Right atrium auricular region (tissue), 2 donors: ENCODE measurements around the gene ACSBG1. TPM values are rescaled to one million over a fixed set of nuclear protein-coding genes. Genes with fewer than 3 reads are reported as not detected.

Experiments used
- DNase-seq: peaks from one replicate; pipeline ENCODE4 v3.0.0-alpha.2; 2019; ENCODE audit warnings: low spot score
- H3K27ac ChIP-seq, 2 donors: fragments of 200-600 bp; sonication (generic); 1 replicate in 1 of 2; 2 replicates in 1 of 2; pipeline ENCODE4 v1.5.1; 2016 to 2019
- H3K27me3 ChIP-seq, 2 donors: fragments of 200-600 bp; sonication (generic); one replicate each; pipeline versions ENCODE4 v1.5.1 to v1.6.0; 2017 to 2019
- H3K36me3 ChIP-seq: fragments of 200-600 bp; sonication (generic); one replicate; pipeline ENCODE4 v1.5.1; 2016
- H3K4me1 ChIP-seq, 2 donors: fragments of 200-600 bp; sonication (generic); one replicate each; pipeline versions ENCODE4 v1.5.1 to v1.6.0; 2017 to 2019
- H3K4me3 ChIP-seq, 2 donors: fragments of 200-600 bp; sonication (generic); 1 replicate in 1 of 2; 2 replicates in 1 of 2; pipeline ENCODE4 v1.5.1; 2017 to 2019; ENCODE audit warnings: mild to moderate bottlenecking in 1 of 2, moderate library complexity in 1 of 2
- H3K9me3 ChIP-seq, 2 donors: fragments of 200-600 bp; sonication (generic); one replicate each; pipeline ENCODE4 v1.5.1; 2019
- CTCF ChIP-seq, 2 donors: fragments of 200-600 bp; sonication (generic); IDR thresholded peaks; one replicate each; pipeline ENCODE4 v1.5.1; 2019; ENCODE audit warnings: antibody characterized with exemption in 2 of 2
- total RNA-seq, 2 donors: library from RNA; depleted of rRNA; stranded (reverse); fragments of >200 nt; gene quantifications; one replicate each; pipeline ENCODE4 v1.1.0, GENCODE V29; 2016

Gene ACSBG1
- total RNA-seq, 2 donors from 2014 or later: not detected

GRCh38 chr15:78232951-78233350 is 1.4 kb downstream of the ACSBG1 start:
- H3K27me3 ChIP-seq: no peaks in the 10 kb centered on the region
- no peak for TF ChIP-seq CTCF (IDR thresholded peaks at IDR 0.05)
- no peaks in the 10 kb centered on the region for H3K9me3 ChIP-seq
- no peak overlapping the region for H3K27ac ChIP-seq
- no peak for DNase-seq
- no peaks in the 10 kb centered on the region for H3K4me1 ChIP-seq
- H3K36me3 ChIP-seq: no peaks in the 10 kb centered on the region
- no peak overlapping the region for H3K4me3 ChIP-seq

- TF ChIP-seq CTCF (IDR thresholded peaks at IDR 0.05): no peak
- no peak overlapping the region for H3K27ac ChIP-seq
- DNase-seq: no peak
- no peaks in the 10 kb centered on the region for H3K36me3 ChIP-seq
- H3K4me3 ChIP-seq: no peak overlapping the region
- H3K9me3 ChIP-seq: peaks cover 0 to 13% of the 10 kb centered on the region in 2 donors
- H3K27me3 ChIP-seq: no peaks in the 10 kb centered on the region
- H3K4me1 ChIP-seq: no peaks in the 10 kb centered on the region
Observed at GRCh38 chr15:78229431-78230406, 4.6 kb downstream of the ACSBG1 start.

GRCh38 chr15:78228356-78228996 is 5.9 kb downstream of the ACSBG1 start:
- H3K4me3 ChIP-seq: no peak overlapping the region
- no peaks in the 10 kb centered on the region for H3K27me3 ChIP-seq
- no peaks in the 10 kb centered on the region for H3K4me1 ChIP-seq
- peaks cover 0 to 14% of the 10 kb centered on the region in 2 donors for H3K9me3 ChIP-seq
- TF ChIP-seq CTCF (IDR thresholded peaks at IDR 0.05): no peak
- no peak for DNase-seq
- H3K36me3 ChIP-seq: no peaks in the 10 kb centered on the region
- no peak overlapping the region for H3K27ac ChIP-seq

GRCh38 chr15:78225783-78226541 is 8.4 kb downstream of the ACSBG1 start:
- H3K9me3 ChIP-seq: peaks cover 0 to 14% of the 10 kb centered on the region in 2 donors
- no peak for DNase-seq
- H3K4me3 ChIP-seq: no peak overlapping the region
- H3K27ac ChIP-seq: no peak overlapping the region
- no peaks in the 10 kb centered on the region for H3K27me3 ChIP-seq
- TF ChIP-seq CTCF (IDR thresholded peaks at IDR 0.05): no peak
- no peaks in the 10 kb centered on the region for H3K4me1 ChIP-seq
- H3K36me3 ChIP-seq: no peaks in the 10 kb centered on the region

- H3K9me3 ChIP-seq: peaks cover 0 to 14% of the 10 kb centered on the region in 2 donors
- no peak overlapping the region for H3K4me3 ChIP-seq
- no peaks in the 10 kb centered on the region for H3K27me3 ChIP-seq
- H3K27ac ChIP-seq: peak overlapping the region; percentile 80 to 93
- no peak for DNase-seq
- no peak for TF ChIP-seq CTCF (IDR thresholded peaks at IDR 0.05)
- H3K36me3 ChIP-seq: no peaks in the 10 kb centered on the region
- peaks cover 0 to 1% of the 10 kb centered on the region in 2 donors for H3K4me1 ChIP-seq
Observed at GRCh38 chr15:78224023-78224411, 10.3 kb downstream of the ACSBG1 start.
